LHCN-M2 (cell line): ENCODE data around the gene WDR64. TPM values are rescaled to one million over a fixed set of nuclear protein-coding genes. Genes with fewer than 3 reads are reported as not detected.
A peak's percentile ranks its signal among the peaks of the same experiment; 100 is the strongest.

Experiments
- DNase-seq: peaks from one replicate; pipeline ENCODE4 v3.0.0-alpha.2; 2012; ENCODE audit warnings: low read depth
- total RNA-seq: library from RNA; depleted of rRNA; stranded (reverse); fragments of >200 nt; gene quantifications from 2 replicates; pipeline ENCODE4 v1.2.3, GENCODE V29; 2014

The WDR64 gene
- total RNA-seq, 1 experiment from 2014 or later, result not detected

GRCh38 chr1:241630899-241631298, 21.2 kb upstream of the WDR64 start:
- no peak for DNase-seq

GRCh38 chr1:241631674-241632073, 20.4 kb upstream of the WDR64 start:
- no peak for DNase-seq

- no peak for DNase-seq
Observed at GRCh38 chr1:241632987-241633386, 19.1 kb upstream of the WDR64 start.

GRCh38 chr1:241635556-241636152, 16.4 kb upstream of the WDR64 start:
- no peak for DNase-seq

GRCh38 chr1:241636291-241636690, 15.8 kb upstream of the WDR64 start:
- no peak for DNase-seq

- DNase-seq, result no peak
Observed at GRCh38 chr1:241637046-241637590, 15.0 kb upstream of the WDR64 start.

GRCh38 chr1:241637604-241638003, 14.5 kb upstream of the WDR64 start:
- DNase-seq, result no peak

- no peak for DNase-seq
Observed at GRCh38 chr1:241638099-241638682, 13.9 kb upstream of the WDR64 start.

GRCh38 chr1:241638909-241639622, 13.0 kb upstream of the WDR64 start:
- DNase-seq, result no peak

GRCh38 chr1:241639623-241640148, 12.4 kb upstream of the WDR64 start:
- DNase-seq, result no peak

GRCh38 chr1:241640149-241640866, 11.8 kb upstream of the WDR64 start, which contains the start of the genes CHML and OPN3:
Gene CHML, minus strand, starts transcription at chr1:241640369. Its CDS starts 4,603 bp downstream, at chr1:241635766.
Gene OPN3, minus strand, starts transcription at chr1:241640369. Its CDS starts 115 bp downstream, at chr1:241640254.
- peak; percentile 79 for DNase-seq

- no peak for DNase-seq
Observed at GRCh38 chr1:241640867-241641622, 11.0 kb upstream of the WDR64 start.

- peak; percentile 75 for DNase-seq
Observed at GRCh38 chr1:241641773-241642592, 10.1 kb upstream of the WDR64 start.

GRCh38 chr1:241642593-241642944, 9.5 kb upstream of the WDR64 start:
- DNase-seq, result no peak

GRCh38 chr1:241644259-241644658, 7.8 kb upstream of the WDR64 start:
- no peak for DNase-seq

- no peak for DNase-seq
Observed at GRCh38 chr1:241645199-241645598, 6.9 kb upstream of the WDR64 start.

- no peak for DNase-seq
Observed at GRCh38 chr1:241646201-241646600, 5.9 kb upstream of the WDR64 start.

GRCh38 chr1:241647658-241648057, 4.4 kb upstream of the WDR64 start:
- peak; percentile 66 for DNase-seq

- DNase-seq, result no peak
Observed at GRCh38 chr1:241648159-241648558, 3.9 kb upstream of the WDR64 start.

- peak; percentile 74 for DNase-seq
Observed at GRCh38 chr1:241654019-241654418, 1.9 kb downstream of the WDR64 start.
